ENCODE results near the gene IGLON5. TPM values are rescaled to one million over a fixed set of nuclear protein-coding genes. Genes with fewer than 3 reads are reported as not detected.

Gene IGLON5
- 3.0 TPM for total RNA-seq

- no peak for DNase-seq
Observed at GRCh38 chr19:51311351-51312257, at the start of gene IGLON5. TSS of gene IGLON5 (plus strand) at chr19:51311644. CDS start at chr19:51311848, 204 bp downstream.

DNA sequence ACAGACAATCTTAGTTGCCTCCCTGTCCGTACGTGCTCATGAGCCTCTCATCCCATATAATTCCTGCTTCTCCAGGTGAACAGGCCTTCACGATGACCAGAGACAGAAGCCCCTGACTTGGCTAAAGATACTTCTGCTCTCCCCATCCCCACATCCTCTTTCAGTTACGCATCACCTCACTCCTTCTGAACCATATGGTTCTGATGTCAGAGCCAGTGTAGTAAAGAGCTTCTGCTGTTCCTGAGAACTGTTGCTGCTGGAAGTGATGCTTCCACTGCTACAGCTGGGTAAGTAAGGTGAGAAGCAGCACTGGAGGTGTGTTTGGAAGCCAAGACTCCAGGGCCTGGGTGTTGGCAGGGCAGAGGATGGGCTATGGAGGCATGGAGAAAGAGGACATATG lies 47.6 kb upstream of the IGLON5 start:
- DNase-seq: no peak

- no peak for DNase-seq
Observed at GRCh38 chr19:51271067-51271466, 40.4 kb upstream of the IGLON5 start.

GRCh38 chr19:51272183-51272810 lies 39.1 kb upstream of the IGLON5 start:
- DNase-seq: no peak

- DNase-seq: no peak
Observed at GRCh38 chr19:51274049-51274770, 37.2 kb upstream of the IGLON5 start.

GRCh38 chr19:51277112-51277511 lies 34.3 kb upstream of the IGLON5 start:
- no peak for DNase-seq

- DNase-seq: no peak
Observed at GRCh38 chr19:51282335-51282734, 29.1 kb upstream of the IGLON5 start.

GRCh38 chr19:51285682-51286081 lies 25.8 kb upstream of the IGLON5 start:
- DNase-seq: no peak

DNA sequence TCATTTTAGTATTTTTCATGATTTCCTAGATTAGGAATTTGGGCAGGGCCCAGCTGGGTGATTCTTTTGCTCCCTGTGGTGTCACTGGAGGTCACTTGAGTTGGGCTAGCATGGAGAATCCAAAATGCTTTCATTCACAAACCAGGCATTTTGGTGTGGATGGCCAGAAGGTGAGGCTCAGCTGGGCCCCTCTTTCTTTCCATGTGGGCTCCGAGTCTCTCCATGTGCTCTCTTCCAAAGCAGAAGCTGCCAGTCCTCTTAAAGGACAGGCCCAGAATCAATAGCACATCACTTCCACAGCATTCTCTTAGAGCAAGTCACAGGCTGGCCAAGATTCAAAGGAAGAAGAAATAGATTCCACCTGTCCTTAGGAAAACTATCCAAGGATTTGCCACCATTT lies 21.8 kb upstream of the IGLON5 start:
- no peak for DNase-seq

- DNase-seq: no peak
Observed at GRCh38 chr19:51292971-51293370, 18.5 kb upstream of the IGLON5 start.

- DNase-seq: no peak
Observed at GRCh38 chr19:51293571-51294210, 17.8 kb upstream of the IGLON5 start.

DNA sequence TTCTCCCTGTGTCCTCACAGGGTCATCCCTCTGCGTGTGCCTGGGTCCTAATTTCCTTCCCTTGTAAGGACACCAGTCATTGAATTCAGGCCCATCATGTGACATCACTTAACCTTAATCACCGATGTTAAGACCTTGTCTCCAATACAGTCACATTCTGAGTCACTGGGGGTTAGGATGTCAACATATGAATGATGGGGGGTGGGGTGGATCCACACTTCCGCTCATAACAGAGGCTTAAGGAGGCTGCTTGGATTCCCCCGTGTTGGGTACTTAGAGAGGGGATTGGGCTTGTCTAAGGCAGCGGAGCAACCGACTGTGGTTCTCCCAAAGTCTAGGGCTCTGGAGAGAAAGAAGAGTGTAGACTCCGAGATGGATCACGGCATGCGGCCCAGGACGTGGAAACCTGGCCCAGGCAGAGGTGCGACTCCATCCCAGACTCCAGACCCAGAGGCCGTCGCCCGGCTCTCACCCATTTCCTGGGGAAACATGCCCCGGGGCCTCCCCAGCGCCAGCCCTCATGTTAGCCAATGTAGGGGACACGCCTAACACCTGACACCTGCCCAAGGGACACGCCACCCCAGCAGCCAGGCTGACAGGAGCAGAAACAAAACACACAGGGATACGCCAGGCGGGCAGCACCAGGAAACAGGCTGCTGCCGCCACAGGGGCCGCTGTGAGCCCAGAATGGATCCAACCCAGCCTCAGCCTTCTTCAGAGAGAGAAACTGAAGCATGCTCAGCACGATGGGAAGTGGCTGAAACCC lies 17.1 kb upstream of the IGLON5 start:
- no peak for DNase-seq

- no peak for DNase-seq
Observed at GRCh38 chr19:51294977-51295375, 16.5 kb upstream of the IGLON5 start.

DNA sequence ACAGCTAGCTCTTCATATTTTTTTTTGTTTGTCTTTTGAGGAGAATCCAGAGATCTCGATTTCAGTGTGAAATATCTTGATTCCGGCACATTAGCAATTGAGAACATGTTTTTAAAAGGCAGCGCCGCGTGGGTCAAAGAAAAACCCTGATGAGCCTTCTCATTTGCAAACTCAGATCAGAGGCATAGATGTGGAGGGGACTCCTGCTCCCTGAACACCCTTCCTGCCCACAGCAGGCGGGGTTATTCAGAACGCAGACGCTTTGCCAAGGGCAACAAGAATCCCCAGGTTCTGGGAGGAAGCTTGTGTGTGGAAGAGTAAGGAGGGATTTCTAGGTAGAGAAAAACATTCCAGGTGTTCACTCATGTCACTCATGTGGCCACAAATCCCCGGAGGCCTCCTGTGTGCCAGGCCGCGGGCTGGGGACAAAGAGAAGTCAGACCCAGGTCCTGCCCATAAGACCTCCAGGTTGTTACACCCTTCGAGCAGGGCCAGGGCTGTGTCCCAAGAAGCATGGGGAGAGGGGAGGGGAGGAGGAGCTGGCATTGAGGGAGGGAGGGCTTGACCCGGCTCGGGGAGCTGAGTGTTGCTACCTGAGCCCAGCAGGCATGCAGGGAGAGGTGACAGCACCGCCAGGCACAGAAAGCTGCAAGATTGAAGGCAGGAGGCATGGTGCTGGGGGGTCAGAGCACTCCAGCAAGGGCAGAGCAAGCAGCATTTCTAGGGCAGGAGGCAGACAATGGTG lies 15.9 kb upstream of the IGLON5 start:
- no peak for DNase-seq

DNA sequence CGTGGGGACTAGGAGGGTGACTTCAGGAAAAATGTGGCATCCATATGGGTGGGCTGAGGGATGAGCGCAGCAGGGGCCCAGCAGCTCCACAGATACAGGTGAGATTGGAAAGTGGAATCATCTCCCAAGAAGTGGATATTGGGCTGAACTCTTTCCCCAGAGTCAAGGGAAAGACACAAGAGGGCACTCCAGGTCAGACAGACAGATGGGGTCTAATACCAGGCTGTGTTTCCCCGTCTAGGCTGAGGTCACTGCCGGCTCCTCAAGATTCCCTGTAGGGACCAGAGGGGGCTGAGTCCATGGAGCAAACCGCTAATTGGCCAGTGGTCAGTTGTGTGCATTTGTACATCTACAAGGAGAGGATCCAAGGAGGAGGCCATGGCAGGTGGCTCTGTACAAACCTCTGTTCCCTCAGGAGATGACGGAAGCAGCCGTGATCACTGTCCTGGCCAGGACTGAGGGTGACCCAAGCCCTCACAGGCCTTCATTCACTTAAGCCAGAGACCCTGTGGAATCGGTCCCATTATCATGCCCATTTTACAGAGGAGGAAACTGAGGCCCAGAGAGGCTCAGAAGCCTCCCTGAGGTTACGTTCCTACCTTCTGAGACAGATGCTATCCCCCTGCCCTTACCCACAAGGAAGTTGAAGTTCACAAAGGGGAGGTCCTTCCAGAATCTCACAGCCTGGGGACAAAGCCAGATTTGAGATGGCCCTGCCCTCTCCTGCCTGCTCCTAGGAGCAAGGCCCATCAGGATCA lies 14.9 kb upstream of the IGLON5 start:
- DNase-seq: no peak

DNA sequence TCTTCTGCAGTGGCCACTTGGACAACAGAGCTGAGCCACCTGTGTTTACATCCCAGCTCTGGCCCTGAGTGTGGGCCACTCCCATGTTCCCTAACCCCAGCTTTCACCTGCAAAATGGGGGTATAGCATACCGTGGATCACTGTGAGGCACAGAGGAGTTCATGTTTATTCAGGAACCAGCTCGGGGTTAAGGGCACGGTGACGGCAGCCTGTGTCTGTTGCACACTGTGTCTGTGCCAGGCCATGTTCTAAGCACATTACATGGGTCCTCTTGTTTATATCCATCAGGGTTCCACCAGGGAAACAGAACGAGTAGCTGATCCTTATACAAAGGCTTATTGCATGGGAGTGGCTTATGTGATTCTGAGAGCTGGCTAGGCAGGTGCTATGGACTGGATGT lies 14.0 kb upstream of the IGLON5 start:
- DNase-seq: no peak

- DNase-seq: no peak
Observed at GRCh38 chr19:51301266-51301665, 10.2 kb upstream of the IGLON5 start.

DNA sequence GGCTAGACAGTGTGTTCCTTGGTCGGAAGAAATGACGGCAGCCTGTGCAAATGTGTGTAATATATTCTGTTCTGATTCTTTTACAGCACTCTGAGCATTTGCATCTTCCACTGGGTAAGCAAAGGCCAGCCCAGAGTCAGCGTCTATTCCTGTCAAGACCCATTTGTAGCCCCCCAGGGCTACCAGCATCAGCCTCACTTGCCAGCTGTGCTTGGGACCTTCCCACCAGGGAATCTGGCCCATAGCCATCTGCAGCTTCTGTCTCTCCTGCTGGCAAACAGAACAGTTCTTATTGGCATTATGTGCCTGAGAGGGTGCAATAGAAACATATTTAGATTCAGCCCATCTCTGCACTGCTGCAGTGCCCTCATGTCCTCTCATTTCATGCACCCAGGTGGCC lies 6.0 kb upstream of the IGLON5 start:
- DNase-seq: no peak

- no peak for DNase-seq
Observed at GRCh38 chr19:51316688-51317087, 5.2 kb downstream of the IGLON5 start.

DNA sequence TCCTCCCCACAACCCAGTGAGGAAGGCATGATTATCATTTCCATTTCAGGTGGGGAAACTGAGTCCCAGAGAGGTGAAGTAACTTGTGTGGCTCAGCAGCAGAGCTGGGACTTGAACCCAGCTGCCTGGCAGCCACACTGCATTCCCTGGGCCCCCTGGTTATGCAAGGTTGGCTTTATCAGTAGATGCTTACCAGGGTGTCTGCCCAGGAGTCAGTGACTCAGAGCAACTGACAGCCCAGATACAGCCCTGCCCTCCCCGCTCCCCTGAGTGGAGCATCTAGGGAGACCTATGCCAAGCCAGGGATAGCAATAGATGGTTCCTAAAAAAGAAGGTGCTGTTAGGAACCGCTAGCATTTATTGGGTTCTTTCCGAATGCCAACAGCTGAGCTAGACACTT lies 5.9 kb downstream of the IGLON5 start:
- DNase-seq: no peak

Data from occipital lobe (tissue), 2 donors.